Measurements from ENCODE around the gene CAP2.

DNA sequence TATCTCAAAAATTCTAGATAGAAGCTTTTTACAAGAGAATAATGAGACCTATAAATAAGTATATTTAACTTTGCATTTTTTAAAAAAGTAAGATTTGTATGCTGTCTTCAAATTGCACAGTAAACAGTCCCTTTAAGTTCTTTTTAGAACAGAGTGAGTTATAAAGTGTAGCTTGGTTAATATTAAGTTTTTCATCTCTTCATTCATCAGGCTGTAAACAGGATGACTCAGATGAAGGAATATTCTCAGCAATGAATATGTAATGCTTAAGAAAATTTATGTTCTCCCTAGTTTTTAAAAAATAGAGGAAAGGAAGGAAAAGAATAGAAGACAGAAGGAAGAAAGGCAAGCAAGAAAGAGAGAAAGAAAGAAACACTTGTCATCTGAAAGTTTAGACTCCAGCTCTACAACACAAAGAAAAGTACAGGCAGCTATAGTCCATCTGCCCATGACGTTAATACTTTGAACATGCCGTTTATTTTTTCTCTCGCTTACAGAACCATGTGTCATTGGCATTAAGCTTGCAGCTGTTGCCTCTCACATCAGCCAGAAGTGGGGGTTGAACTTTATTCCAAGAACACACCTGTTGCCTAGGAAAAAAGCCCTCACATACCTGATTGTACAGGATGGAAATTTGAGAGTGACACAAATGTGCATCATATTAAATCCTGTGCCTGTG is 36.1 kb downstream of the CAP2 start:
- no peak for TF ChIP-seq POLR2A (IDR thresholded peaks at IDR 0.05; ENCODE audit: low read length)
- no peak for TF ChIP-seq GATA1 (IDR thresholded peaks at IDR 0.05; ENCODE audit: low read depth, low read length)

Measured in erythroblast (primary cell).